GM18868 (cell line): Measurements from ENCODE around the gene DYNLT2B.
"Not testable (repeated sequence)": the region's sequence is repeated elsewhere in the genome, so short reads cannot be mapped to it uniquely, and the experiment has no call there.

Experiments
- ATAC-seq: cut with Tn5 transposase; IDR thresholded peaks from one replicate; pipeline ENCODE4 v1.9.1; 2021; ENCODE audit warnings: mild to moderate bottlenecking, moderate library complexity; ENCODE audit not compliant: unreplicated experiment

The DYNLT2B gene

GRCh38 chr3:196317687-196318467, at the start of gene DYNLT2B:
Gene DYNLT2B (minus strand): TSS chr3:196318240. CDS start chr3:196318152, 88 bp downstream.
- ATAC-seq, result peak; percentile 88

GRCh38 chr3:196365736-196366135, 47.7 kb upstream of the DYNLT2B start:
- ATAC-seq, result no peak

GRCh38 chr3:196360586-196360985, 42.5 kb upstream of the DYNLT2B start:
- ATAC-seq, result no peak

GRCh38 chr3:196358540-196358939, 40.5 kb upstream of the DYNLT2B start:
- ATAC-seq, result not testable (repeated sequence)

- ATAC-seq, result no peak
Measured at GRCh38 chr3:196357905-196358304, 39.9 kb upstream of the DYNLT2B start.

- no peak for ATAC-seq
Measured at GRCh38 chr3:196356556-196356955, 38.5 kb upstream of the DYNLT2B start.

- no peak for ATAC-seq
Measured at GRCh38 chr3:196355668-196356067, 37.6 kb upstream of the DYNLT2B start.

- no peak for ATAC-seq
Measured at GRCh38 chr3:196354132-196354531, 36.1 kb upstream of the DYNLT2B start.

GRCh38 chr3:196351541-196351940, 33.5 kb upstream of the DYNLT2B start:
- ATAC-seq, result no peak

GRCh38 chr3:196350067-196350466, 32.0 kb upstream of the DYNLT2B start:
- no peak for ATAC-seq

- ATAC-seq, result no peak
Measured at GRCh38 chr3:196348698-196349097, 30.7 kb upstream of the DYNLT2B start.

GRCh38 chr3:196344663-196345062, 26.6 kb upstream of the DYNLT2B start:
- no peak for ATAC-seq

- not testable (repeated sequence) for ATAC-seq
Measured at GRCh38 chr3:196343917-196344316, 25.9 kb upstream of the DYNLT2B start.

GRCh38 chr3:196341137-196341536, 23.1 kb upstream of the DYNLT2B start:
- ATAC-seq, result no peak

GRCh38 chr3:196340466-196340865, 22.4 kb upstream of the DYNLT2B start:
- ATAC-seq, result no peak

- ATAC-seq, result no peak
Measured at GRCh38 chr3:196339493-196340254, 21.6 kb upstream of the DYNLT2B start.

- ATAC-seq, result no peak
Measured at GRCh38 chr3:196339044-196339443, 21.0 kb upstream of the DYNLT2B start.

GRCh38 chr3:196336319-196337145, 18.5 kb upstream of the DYNLT2B start:
- no peak for ATAC-seq

GRCh38 chr3:196335503-196335948, 17.5 kb upstream of the DYNLT2B start:
- ATAC-seq, result no peak

GRCh38 chr3:196334982-196335381, 16.9 kb upstream of the DYNLT2B start:
- ATAC-seq, result no peak

- ATAC-seq, result no peak
Measured at GRCh38 chr3:196332168-196332567, 14.1 kb upstream of the DYNLT2B start.
